Nephron (organoid): ENCODE results near the gene MAGI1.
"Not testable (repeated sequence)": the region's sequence is repeated elsewhere in the genome, so short reads cannot be mapped to it uniquely, and the experiment has no call there.

Experiments used
- H3K27ac Mint-ChIP-seq, 3 experiments: 2 replicates each; pipeline ENCODE4 v1.8.0; 2020; ENCODE audit warnings: mixed read lengths in 3 of 3, mild to moderate bottlenecking in 2 of 3, moderate library complexity in 1 of 3
- H3K27me3 Mint-ChIP-seq: 2 replicates; pipeline ENCODE4 v1.8.0; 2021; ENCODE audit warnings: low read depth, mild to moderate bottlenecking, moderate library complexity, mixed read lengths
- H3K36me3 Mint-ChIP-seq: 2 replicates; pipeline ENCODE4 v1.8.0; 2020; ENCODE audit warnings: low read depth, mixed read lengths
- H3K4me1 Mint-ChIP-seq: 2 replicates; pipeline ENCODE4 v1.8.0; 2020; ENCODE audit warnings: mixed read lengths
- H3K4me3 Mint-ChIP-seq, 3 experiments: 2 replicates each; pipeline ENCODE4 v1.8.0; 2020; ENCODE audit warnings: mild to moderate bottlenecking in 3 of 3, mixed read lengths in 3 of 3, moderate library complexity in 2 of 3
- H3K9me3 Mint-ChIP-seq: 2 replicates; pipeline ENCODE4 v1.8.0; 2020; ENCODE audit warnings: mixed read lengths
- TF ChIP-seq, protein P1 (sequence below), 3 experiments: fragments of 200-600 bp; sonication (generic); IDR thresholded peaks; one replicate each; pipeline ENCODE4 v1.5.0; 2021; ENCODE audit warnings: antibody characterized with exemption in 3 of 3; ENCODE audit not compliant: unreplicated experiment in 3 of 3

The MAGI1 gene

DNA sequence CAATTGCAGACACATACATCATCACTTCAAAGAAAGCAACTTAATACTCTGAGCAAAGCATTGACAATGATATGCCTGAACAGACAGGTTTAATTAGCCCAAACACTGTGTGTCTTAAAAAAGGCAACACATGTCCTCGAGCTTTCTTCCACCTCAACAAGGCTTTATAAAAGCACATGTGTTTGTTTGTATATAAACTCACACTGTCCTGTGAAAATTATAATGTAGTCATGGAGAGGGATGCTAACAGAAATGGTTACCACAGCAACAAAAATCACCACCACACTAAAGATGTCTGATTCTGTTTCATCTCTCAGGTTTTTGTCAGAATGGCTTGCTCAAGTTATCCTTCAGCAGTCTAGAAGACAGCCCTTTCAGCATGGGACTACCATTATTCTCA is 314.7 kb downstream of the MAGI1 start:
- Mint-ChIP-seq H3K36me3 (peaks cover 3% of the 10 kb centered on the region), H3K4me3 (no peak overlapping the region), H3K27me3 (no peaks in the 10 kb centered on the region), H3K27ac (no peak overlapping the region), H3K9me3 (no peaks in the 10 kb centered on the region), H3K4me1 (peaks cover 57% of the 10 kb centered on the region)
- TF ChIP-seq, protein P1, sequence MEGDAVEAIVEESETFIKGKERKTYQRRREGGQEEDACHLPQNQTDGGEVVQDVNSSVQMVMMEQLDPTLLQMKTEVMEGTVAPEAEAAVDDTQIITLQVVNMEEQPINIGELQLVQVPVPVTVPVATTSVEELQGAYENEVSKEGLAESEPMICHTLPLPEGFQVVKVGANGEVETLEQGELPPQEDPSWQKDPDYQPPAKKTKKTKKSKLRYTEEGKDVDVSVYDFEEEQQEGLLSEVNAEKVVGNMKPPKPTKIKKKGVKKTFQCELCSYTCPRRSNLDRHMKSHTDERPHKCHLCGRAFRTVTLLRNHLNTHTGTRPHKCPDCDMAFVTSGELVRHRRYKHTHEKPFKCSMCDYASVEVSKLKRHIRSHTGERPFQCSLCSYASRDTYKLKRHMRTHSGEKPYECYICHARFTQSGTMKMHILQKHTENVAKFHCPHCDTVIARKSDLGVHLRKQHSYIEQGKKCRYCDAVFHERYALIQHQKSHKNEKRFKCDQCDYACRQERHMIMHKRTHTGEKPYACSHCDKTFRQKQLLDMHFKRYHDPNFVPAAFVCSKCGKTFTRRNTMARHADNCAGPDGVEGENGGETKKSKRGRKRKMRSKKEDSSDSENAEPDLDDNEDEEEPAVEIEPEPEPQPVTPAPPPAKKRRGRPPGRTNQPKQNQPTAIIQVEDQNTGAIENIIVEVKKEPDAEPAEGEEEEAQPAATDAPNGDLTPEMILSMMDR (IDR thresholded peaks at IDR 0.05; ENCODE audit: unreplicated experiment in 3 of 3): no peak

GRCh38 chr3:65723011-65723410 is 315.7 kb downstream of the MAGI1 start:
- H3K36me3 Mint-ChIP-seq: peaks cover 3% of the 10 kb centered on the region
- no peak overlapping the region for H3K27ac Mint-ChIP-seq
- peaks cover 47% of the 10 kb centered on the region for H3K4me1 Mint-ChIP-seq
- H3K9me3 Mint-ChIP-seq: no peaks in the 10 kb centered on the region
- H3K4me3 Mint-ChIP-seq: no peak overlapping the region
- H3K27me3 Mint-ChIP-seq: no peaks in the 10 kb centered on the region
- TF ChIP-seq, protein P1 (IDR thresholded peaks at IDR 0.05; ENCODE audit: unreplicated experiment in 3 of 3): no peak

DNA sequence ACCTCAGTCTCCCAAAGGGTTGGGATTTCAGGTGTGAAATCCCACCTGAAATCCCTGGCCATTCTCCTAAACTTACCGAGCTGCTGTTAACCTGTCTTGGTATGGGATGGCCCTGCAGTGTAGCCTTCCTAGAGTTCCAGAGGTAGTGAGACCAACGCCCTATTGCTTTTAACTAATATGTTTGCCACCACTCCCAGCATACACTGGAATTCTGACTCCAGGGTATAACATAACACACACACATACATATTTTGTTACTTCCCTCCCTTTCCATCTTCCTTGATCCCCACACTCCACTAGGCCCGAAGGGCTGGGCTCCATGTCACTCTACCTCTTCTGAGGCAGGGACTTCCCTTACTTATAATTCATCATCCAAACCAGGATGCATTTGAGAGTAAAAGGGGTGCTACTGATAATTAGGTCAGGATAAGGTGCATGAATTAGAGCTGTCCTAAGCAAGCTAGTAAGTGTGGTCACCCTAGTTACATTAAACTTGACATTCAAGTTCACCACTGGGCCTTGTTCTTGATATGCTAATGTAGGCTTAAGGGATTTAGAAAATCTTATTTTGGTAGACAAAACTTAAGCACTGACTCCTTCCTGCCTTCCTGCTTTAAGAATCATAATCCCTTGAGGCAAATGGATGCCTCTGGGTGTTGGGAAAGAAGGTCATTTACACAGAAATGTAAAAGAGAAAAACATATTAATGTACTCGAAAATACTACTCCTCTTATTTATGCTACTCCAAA is 317.6 kb downstream of the MAGI1 start:
- Mint-ChIP-seq H3K4me3 (no peak overlapping the region), H3K27ac (no peak overlapping the region), H3K9me3 (no peaks in the 10 kb centered on the region), H3K27me3 (no peaks in the 10 kb centered on the region), H3K4me1 (peaks cover 32% of the 10 kb centered on the region), H3K36me3 (peaks cover 3% of the 10 kb centered on the region)
- TF ChIP-seq, protein P1 (IDR thresholded peaks at IDR 0.05; ENCODE audit: unreplicated experiment in 3 of 3): no peak

DNA sequence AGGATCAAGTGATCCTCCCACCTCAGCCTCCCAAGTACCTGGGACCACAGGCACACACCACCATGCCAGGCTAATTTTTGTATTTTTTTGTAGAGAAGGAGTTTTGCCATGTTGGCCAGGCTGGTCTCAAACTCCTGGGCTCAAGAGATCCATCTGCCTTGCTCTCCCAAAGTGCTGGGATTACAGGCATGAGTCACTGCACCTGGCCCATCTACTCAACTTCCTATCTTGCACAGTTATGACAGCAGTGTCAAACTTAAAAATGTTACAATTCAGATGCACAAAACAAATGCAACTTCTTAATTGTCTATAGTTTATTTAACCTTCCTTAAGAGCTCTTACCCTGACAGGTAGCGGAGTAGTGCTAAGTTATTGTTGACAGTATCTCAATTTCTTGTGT is 319.1 kb downstream of the MAGI1 start:
- H3K4me1 Mint-ChIP-seq: peaks cover 32% of the 10 kb centered on the region
- not testable (repeated sequence) for H3K36me3 Mint-ChIP-seq, H3K27me3 Mint-ChIP-seq, H3K4me3 Mint-ChIP-seq, H3K27ac Mint-ChIP-seq, H3K9me3 Mint-ChIP-seq

DNA sequence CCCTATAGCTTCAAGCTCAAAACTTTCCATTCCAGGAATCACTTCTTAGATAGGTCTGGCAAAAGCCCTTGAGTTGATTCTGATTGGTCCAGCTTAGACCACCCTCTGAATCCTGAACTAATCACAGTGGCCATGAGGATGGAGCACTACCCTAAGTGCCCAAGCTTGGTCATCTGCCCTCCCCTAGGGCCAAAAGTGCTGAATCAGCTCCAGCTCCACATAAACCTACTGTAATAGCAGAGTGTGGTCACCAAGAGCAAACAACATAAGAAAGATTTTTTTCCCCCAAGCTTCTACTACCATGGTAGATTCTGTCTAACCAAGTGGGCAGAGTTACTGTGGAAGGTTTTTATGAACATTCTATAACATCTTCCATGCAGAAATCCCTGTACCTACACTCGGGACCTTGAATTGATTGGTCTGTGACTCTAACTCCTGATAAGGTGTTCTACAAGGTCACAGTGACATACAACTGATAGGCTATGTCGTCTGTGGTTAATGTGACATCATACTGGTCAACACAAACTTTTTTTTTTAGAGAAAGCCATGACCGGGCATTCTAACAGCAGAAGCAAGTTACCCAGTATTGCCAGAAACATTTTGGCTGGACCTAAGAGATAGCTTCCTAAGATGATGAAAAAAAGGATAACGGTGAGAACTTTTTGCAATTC is 320.9 kb downstream of the MAGI1 start:
- no peaks in the 10 kb centered on the region for H3K36me3 Mint-ChIP-seq
- H3K4me3 Mint-ChIP-seq: no peak overlapping the region
- no peaks in the 10 kb centered on the region for H3K9me3 Mint-ChIP-seq
- no peak overlapping the region for H3K27ac Mint-ChIP-seq
- TF ChIP-seq, protein P1 (IDR thresholded peaks at IDR 0.05; ENCODE audit: unreplicated experiment in 3 of 3): no peak
- peaks cover 39% of the 10 kb centered on the region for H3K4me1 Mint-ChIP-seq
- H3K27me3 Mint-ChIP-seq: no peaks in the 10 kb centered on the region

DNA sequence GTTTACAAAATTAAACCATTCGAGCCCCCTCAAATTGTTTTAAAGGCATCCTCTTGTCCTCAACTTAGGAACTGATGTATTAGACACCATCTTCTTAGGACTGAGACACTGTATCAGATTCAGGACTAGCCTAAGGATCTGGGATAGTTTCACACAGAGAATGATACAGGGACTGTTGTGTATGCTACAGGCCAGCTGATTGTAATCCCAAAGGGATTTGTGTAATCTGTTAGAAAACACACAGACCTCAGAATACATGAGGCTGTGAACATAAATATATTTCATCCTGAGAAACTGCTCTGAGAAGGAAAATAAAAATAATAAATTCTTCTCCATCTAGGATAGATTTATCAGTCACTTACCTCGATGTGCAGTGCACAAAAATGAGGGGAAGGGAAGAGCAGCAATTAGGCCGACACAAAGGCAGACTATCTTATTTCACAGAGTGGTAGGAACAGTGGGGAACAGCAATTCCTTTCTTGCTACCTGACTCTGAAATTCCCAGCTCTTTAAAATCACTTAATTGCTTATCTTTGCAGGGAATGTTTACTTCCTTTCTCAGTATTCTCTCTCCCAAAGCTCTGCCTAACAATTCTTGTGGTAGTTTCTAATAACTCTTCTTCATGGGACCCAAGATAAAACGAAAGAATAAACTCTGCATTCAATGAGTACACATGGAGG is 322.5 kb downstream of the MAGI1 start:
- H3K27me3 Mint-ChIP-seq: no peaks in the 10 kb centered on the region
- TF ChIP-seq, protein P1 (IDR thresholded peaks at IDR 0.05; ENCODE audit: unreplicated experiment in 3 of 3): no peak
- H3K27ac Mint-ChIP-seq: no peak overlapping the region
- no peaks in the 10 kb centered on the region for H3K36me3 Mint-ChIP-seq
- H3K9me3 Mint-ChIP-seq: no peaks in the 10 kb centered on the region
- H3K4me1 Mint-ChIP-seq: peaks cover 30% of the 10 kb centered on the region
- no peak overlapping the region for H3K4me3 Mint-ChIP-seq
